ENCODE results near the gene CHSY1. TPM values are rescaled to one million over a fixed set of nuclear protein-coding genes. Genes with fewer than 3 reads are reported as not detected.

CHSY1 gene
- total and polyA plus RNA-seq, 2 of the 13 experiments (the other 11 are each of a cell fraction or from before 2014, with no cell fraction given), result 13.3 to 13.7 TPM

- TF ChIP-seq CREB3 (CRISPR knock-in tag; IDR thresholded peaks at IDR 0.05), result no peak; the same call in 1 of the 2 replicates
- TF ChIP-seq MBD4 (IDR thresholded peaks at IDR 0.05; ENCODE audit: borderline replicate concordance, low read length), result no peak
- TF ChIP-seq ZXDC (CRISPR knock-in tag; IDR thresholded peaks at IDR 0.05), result no peak; the same call in 1 of the 2 replicates
- peak; percentile 18; the same call in 1 of the 2 replicates for TF ChIP-seq MEIS2 (CRISPR knock-in tag; IDR thresholded peaks at IDR 0.05)
- no peak for TF ChIP-seq MBNL3 (CRISPR knock-in tag; conservative IDR thresholded peaks at IDR 0.05)
- peak; percentile 83 for TF ChIP-seq NRL (CRISPR knock-in tag; IDR thresholded peaks at IDR 0.05; ENCODE audit: borderline replicate concordance)
- TF ChIP-seq FOXK2 (IDR thresholded peaks at IDR 0.05), result no peak
- peak; percentile 95 for TF ChIP-seq TFDP2 (CRISPR knock-in tag; IDR thresholded peaks at IDR 0.05)
- TF ChIP-seq HOMEZ (CRISPR knock-in tag; IDR thresholded peaks at IDR 0.05; ENCODE audit: low read depth), result peak; percentile 52; the same call in 1 of the 2 replicates
- TF ChIP-seq YEATS2 (CRISPR knock-in tag; IDR thresholded peaks at IDR 0.05; ENCODE audit: borderline replicate concordance), result peak; percentile 98
- TF ChIP-seq ZNF335 (CRISPR knock-in tag; IDR thresholded peaks at IDR 0.05), result peak; percentile 63; the same call in 1 of the 2 replicates
- TF ChIP-seq ZSCAN21 (CRISPR knock-in tag; IDR thresholded peaks at IDR 0.05; ENCODE audit: borderline replicate concordance), result peak; percentile 91; the same call in 1 of the 2 replicates
- no peak for TF ChIP-seq ZNF468 (CRISPR knock-in tag; IDR thresholded peaks at IDR 0.05)
- peak; percentile 82 for TF ChIP-seq ZNF451 (CRISPR knock-in tag; IDR thresholded peaks at IDR 0.05)
- TF ChIP-seq ZNF782 (CRISPR knock-in tag; IDR thresholded peaks at IDR 0.05; ENCODE audit: borderline replicate concordance), result peak; percentile 86
- no peak for TF ChIP-seq PAWR (CRISPR knock-in tag; IDR thresholded peaks at IDR 0.05; ENCODE audit: borderline replicate concordance)
- TF ChIP-seq SSRP1 (CRISPR knock-in tag; IDR thresholded peaks at IDR 0.05), result no peak; the same call in 1 of the 2 replicates
- no peak for TF ChIP-seq BRF2 (CRISPR knock-in tag; IDR thresholded peaks at IDR 0.05)
- TF ChIP-seq NPAS2 (CRISPR knock-in tag; IDR thresholded peaks at IDR 0.05; ENCODE audit: borderline replicate concordance), result 0 out of 2 replicates have a peak, but pooled peaks have one; percentile 18
- peak; percentile 59; the same call in 1 of the 2 replicates for TF ChIP-seq ZNF30 (CRISPR knock-in tag; IDR thresholded peaks at IDR 0.05)
- TF ChIP-seq MXD1 (CRISPR knock-in tag; IDR thresholded peaks at IDR 0.05), result peak; percentile 87
These were observed 43.1 kb upstream of the CHSY1 start, which contains the start of gene SNRPA1 (continued) for GRCh38 chr15:101294731-101295606.

Measured in HepG2 (cell line).